Measurements from ENCODE around the gene GSDMA. TPM values are rescaled to one million over a fixed set of nuclear protein-coding genes. Genes with fewer than 3 reads are reported as not detected.
A peak's percentile ranks its signal among the peaks of the same experiment; 100 is the strongest.

GSDMA gene
- total and polyA plus RNA-seq, 4 donors: 0.06 to 0.23 (median 0.13) TPM

DNA sequence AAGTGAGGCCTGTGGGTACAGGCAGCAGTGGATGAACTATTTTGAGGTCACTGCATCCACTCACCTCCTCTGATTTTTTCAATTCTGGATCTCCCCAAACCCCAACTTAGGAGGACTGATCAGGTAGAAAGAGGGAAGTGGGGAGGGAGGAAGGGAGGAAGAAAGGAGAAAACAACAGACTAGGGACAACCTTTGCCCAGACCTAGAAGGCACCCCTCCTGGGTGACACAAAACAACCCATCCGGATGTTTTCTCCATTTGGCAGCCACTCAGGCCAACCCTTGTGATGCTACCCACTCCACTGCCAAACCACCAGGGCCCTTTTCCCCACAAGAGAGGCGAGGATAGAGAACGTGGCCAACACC is 38.1 kb upstream of the GSDMA start:
- peaks cover 6 to 10% (median 8%) of the 10 kb centered on the region in 4 donors for H3K36me3 ChIP-seq (ENCODE audit: control insufficient read depth in 4 of 4, insufficient read depth in 3 of 4, low read depth in 1 of 4, low read length in 3 of 4)
- peak overlapping the region; percentile 39 to 99 for H3K9ac ChIP-seq (ENCODE audit: low read depth in 1 of 2, low read length in 2 of 2)
- TF ChIP-seq, protein P1, sequence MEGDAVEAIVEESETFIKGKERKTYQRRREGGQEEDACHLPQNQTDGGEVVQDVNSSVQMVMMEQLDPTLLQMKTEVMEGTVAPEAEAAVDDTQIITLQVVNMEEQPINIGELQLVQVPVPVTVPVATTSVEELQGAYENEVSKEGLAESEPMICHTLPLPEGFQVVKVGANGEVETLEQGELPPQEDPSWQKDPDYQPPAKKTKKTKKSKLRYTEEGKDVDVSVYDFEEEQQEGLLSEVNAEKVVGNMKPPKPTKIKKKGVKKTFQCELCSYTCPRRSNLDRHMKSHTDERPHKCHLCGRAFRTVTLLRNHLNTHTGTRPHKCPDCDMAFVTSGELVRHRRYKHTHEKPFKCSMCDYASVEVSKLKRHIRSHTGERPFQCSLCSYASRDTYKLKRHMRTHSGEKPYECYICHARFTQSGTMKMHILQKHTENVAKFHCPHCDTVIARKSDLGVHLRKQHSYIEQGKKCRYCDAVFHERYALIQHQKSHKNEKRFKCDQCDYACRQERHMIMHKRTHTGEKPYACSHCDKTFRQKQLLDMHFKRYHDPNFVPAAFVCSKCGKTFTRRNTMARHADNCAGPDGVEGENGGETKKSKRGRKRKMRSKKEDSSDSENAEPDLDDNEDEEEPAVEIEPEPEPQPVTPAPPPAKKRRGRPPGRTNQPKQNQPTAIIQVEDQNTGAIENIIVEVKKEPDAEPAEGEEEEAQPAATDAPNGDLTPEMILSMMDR (IDR thresholded peaks at IDR 0.05; ENCODE audit: low read depth, low read length, missing input control): no peak
- no peak for TF ChIP-seq SP1 (IDR thresholded peaks at IDR 0.05)
- TF ChIP-seq GABPA (IDR thresholded peaks at IDR 0.05 in 1 of 2, conservative IDR thresholded peaks at IDR 0.05 in 1 of 2): no peak
- TF ChIP-seq RAD21 (IDR thresholded peaks at IDR 0.05): no peak
- peak overlapping the region in 1 of 3 donors; percentile 90 for H3K4me3 ChIP-seq (ENCODE audit: low read depth in 1 of 3, low read length in 3 of 3)
- DNase-seq (ENCODE audit: low spot score): no peak
- H3K27me3 ChIP-seq (ENCODE audit: control insufficient read depth in 4 of 4, insufficient read depth in 4 of 4, low read length in 3 of 4): no peaks in the 10 kb centered on the region
- peaks cover 31 to 80% (median 59%) of the 10 kb centered on the region in 4 donors for H3K4me1 ChIP-seq (ENCODE audit: control insufficient read depth in 4 of 4, insufficient read depth in 4 of 4, low read length in 3 of 4)
- peak overlapping the region; percentile 94 to 95 for H3K27ac ChIP-seq (ENCODE audit: low read depth in 1 of 2, low read length in 2 of 2)
- no peaks in the 10 kb centered on the region for H3K9me3 ChIP-seq (ENCODE audit: control insufficient read depth in 4 of 4, low read length in 3 of 4)
- 38% methylated on average over 3 of the region's 3 CpGs for WGBS

DNA sequence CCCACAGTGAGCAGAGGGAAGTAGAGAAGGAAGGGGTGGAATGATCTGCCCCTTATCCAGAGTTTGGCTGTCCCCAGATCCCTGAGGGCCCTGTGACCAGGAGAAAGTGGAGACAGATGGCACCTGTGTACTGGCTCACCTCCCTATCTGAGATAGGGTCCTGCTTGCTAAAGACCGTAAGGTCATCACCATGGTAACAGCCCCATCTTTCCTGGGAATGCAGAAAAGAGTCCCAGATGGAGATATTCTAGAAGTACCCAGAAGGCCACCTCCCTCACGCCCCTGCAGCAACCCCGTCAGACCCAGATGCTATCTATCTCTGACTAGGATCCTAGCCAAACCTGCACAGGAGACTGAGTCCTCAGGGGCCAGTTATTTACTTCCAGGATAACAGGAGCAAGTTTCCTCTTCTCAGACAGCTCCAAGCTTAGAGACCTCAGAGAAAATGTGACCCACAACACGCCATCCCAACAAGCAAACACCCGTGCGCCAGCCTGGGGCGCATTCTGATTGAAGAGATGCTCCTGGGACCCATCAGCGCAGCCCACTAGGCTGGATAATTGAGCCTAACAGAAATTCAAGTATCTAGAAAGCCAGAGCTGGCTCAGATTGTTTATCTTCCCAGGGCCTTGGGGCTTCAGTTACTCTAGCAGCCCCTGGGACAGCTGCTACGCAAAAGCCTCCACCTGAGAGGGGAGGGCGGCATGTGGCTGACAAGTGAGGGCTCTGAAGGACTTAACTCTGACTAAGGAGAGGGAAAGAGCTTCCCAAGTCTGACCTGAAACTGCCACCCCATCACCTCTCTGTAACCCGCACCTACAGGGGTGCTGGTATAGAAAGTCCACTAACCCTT is 37.3 kb upstream of the GSDMA start:
- TF ChIP-seq, protein P2, sequence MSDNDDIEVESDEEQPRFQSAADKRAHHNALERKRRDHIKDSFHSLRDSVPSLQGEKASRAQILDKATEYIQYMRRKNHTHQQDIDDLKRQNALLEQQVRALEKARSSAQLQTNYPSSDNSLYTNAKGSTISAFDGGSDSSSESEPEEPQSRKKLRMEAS (IDR thresholded peaks at IDR 0.05): no peak
- TF ChIP-seq FOXA2 (IDR thresholded peaks at IDR 0.05): no peak
- TF ChIP-seq, protein P3, sequence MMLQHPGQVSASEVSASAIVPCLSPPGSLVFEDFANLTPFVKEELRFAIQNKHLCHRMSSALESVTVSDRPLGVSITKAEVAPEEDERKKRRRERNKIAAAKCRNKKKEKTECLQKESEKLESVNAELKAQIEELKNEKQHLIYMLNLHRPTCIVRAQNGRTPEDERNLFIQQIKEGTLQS (IDR thresholded peaks at IDR 0.05): no peak
- no peak for TF ChIP-seq RAD21 (IDR thresholded peaks at IDR 0.05)
- no peak for TF ChIP-seq YY1 (IDR thresholded peaks at IDR 0.05)
- no peak for TF ChIP-seq TAF1 (conservative IDR thresholded peaks at IDR 0.05)
- TF ChIP-seq, protein P4, sequence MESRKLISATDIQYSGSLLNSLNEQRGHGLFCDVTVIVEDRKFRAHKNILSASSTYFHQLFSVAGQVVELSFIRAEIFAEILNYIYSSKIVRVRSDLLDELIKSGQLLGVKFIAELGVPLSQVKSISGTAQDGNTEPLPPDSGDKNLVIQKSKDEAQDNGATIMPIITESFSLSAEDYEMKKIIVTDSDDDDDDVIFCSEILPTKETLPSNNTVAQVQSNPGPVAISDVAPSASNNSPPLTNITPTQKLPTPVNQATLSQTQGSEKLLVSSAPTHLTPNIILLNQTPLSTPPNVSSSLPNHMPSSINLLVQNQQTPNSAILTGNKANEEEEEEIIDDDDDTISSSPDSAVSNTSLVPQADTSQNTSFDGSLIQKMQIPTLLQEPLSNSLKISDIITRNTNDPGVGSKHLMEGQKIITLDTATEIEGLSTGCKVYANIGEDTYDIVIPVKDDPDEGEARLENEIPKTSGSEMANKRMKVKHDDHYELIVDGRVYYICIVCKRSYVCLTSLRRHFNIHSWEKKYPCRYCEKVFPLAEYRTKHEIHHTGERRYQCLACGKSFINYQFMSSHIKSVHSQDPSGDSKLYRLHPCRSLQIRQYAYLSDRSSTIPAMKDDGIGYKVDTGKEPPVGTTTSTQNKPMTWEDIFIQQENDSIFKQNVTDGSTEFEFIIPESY (IDR thresholded peaks at IDR 0.05): no peak
- TF ChIP-seq, protein P1 (IDR thresholded peaks at IDR 0.05; ENCODE audit: low read depth, low read length, missing input control): no peak
- no peak for TF ChIP-seq JUND (IDR thresholded peaks at IDR 0.05)
- no peak for TF ChIP-seq RXRA (IDR thresholded peaks at IDR 0.05)
- no peak for TF ChIP-seq NR2F2 (IDR thresholded peaks at IDR 0.05)
- Histone ChIP-seq H3K36me3 (ENCODE audit: control insufficient read depth in 4 of 4, insufficient read depth in 3 of 4, low read depth in 1 of 4, low read length in 3 of 4) (peaks cover 6 to 10% (median 8%) of the 10 kb centered on the region in 4 donors), H3K27ac (ENCODE audit: low read depth in 1 of 2, low read length in 2 of 2) (peak overlapping the region; percentile 94 to 95), H3K27me3 (ENCODE audit: control insufficient read depth in 4 of 4, insufficient read depth in 4 of 4, low read length in 3 of 4) (no peaks in the 10 kb centered on the region), H3K9ac (ENCODE audit: low read depth in 1 of 2, low read length in 2 of 2) (peak overlapping the region; percentile 89 to 99), H3K4me1 (ENCODE audit: control insufficient read depth in 4 of 4, insufficient read depth in 4 of 4, low read length in 3 of 4) (peaks cover 28 to 75% (median 56%) of the 10 kb centered on the region in 4 donors), H3K4me3 (ENCODE audit: low read depth in 1 of 3, low read length in 3 of 3) (peak overlapping the region; percentile 66 to 90 (median 68)), H3K9me3 (ENCODE audit: control insufficient read depth in 4 of 4, low read length in 3 of 4) (no peaks in the 10 kb centered on the region)
- WGBS: 64% methylated on average over 11 of the region's 11 CpGs
- DNase-seq (ENCODE audit: low spot score): no peak
